Kidney (tissue), 14 donors: ENCODE measurements around the gene CCDC28B. TPM values are rescaled to one million over a fixed set of nuclear protein-coding genes. Genes with fewer than 3 reads are reported as not detected.

Experiments used
- DNase-seq, 5 donors: peaks; one replicate each; pipeline ENCODE4 v3.0.0-alpha.2; 2013 to 2020
- FAIRE-seq: peaks from 2 replicates; lab custom pipeline; 2012; peaks lifted over from hg19 to GRCh38; lab: Jason Lieb, UNC
- H3K27ac ChIP-seq, 2 donors: one replicate each; pipeline ENCODE4 v1.7.0; 2013; ENCODE audit warnings: low read depth in 2 of 2, low read length in 2 of 2, inconsistent platforms in 1 of 2
- H3K27me3 ChIP-seq: one replicate; pipeline ENCODE4 v1.7.1; 2013; ENCODE audit warnings: low read length, inconsistent platforms; ENCODE audit not compliant: control insufficient read depth, insufficient read depth
- H3K36me3 ChIP-seq, 3 donors: one replicate each; pipeline versions ENCODE4 v1.7.0 to v1.7.1; 2013; ENCODE audit warnings: low read length in 3 of 3, control low read depth in 1 of 3, inconsistent platforms in 1 of 3; ENCODE audit not compliant: insufficient read depth in 3 of 3, control insufficient read depth in 2 of 3
- H3K4me1 ChIP-seq, 3 donors: one replicate each; pipeline versions ENCODE4 v1.7.0 to v1.7.1; 2013; ENCODE audit warnings: low read length in 3 of 3, inconsistent platforms in 1 of 3, low read depth in 1 of 3; ENCODE audit not compliant: control insufficient read depth in 2 of 3, insufficient read depth in 2 of 3
- H3K4me3 ChIP-seq, 3 donors: one replicate each; pipeline versions ENCODE4 v1.7.0 to v1.8.1; 2013; ENCODE audit warnings: low read length in 3 of 3, control low read depth in 1 of 3, inconsistent platforms in 1 of 3
- H3K9ac ChIP-seq, 3 donors: one replicate each; pipeline versions ENCODE4 v1.7.0 to v1.7.1; 2013; ENCODE audit warnings: low read length in 3 of 3, control low read depth in 1 of 3, inconsistent platforms in 1 of 3
- H3K9me3 ChIP-seq, 3 donors: one replicate each; pipeline versions ENCODE4 v1.7.0 to v1.7.1; 2013; ENCODE audit warnings: low read length in 3 of 3, control low read depth in 1 of 3, inconsistent platforms in 1 of 3; ENCODE audit not compliant: control insufficient read depth in 2 of 3, insufficient read depth in 1 of 3
- intact Hi-C: fragments of 100-400 bp; cut with DNase I; formaldehyde crosslinking; loops from one replicate; pipeline ENCODE4 v1.11.1; 2022
- polyA plus RNA-seq: library from polyadenylated mRNA; stranded (reverse); fragments of 350-450 nt; fragmentation: Illumina TruSeq; extraction: RNeasy Lipid Tissue Mini Kit (QIAGEN cat#74804); gene quantifications from one replicate; pipeline ENCODE4 v1.2.3, GENCODE V29; 2014; ENCODE audit warnings: low read depth, low replicate concordance; ENCODE audit not compliant: insufficient read depth
- total RNA-seq: library from RNA; stranded (reverse); fragmentation: NEBNext Ultra II Directional; extraction: Animal tissue kit (Norgen Biotek cat#: 25700); gene quantifications from one replicate; pipeline ENCODE4 v1.2.1, GENCODE V29; 2021
- TF ChIP-seq, protein P1 (sequence below): IDR thresholded peaks from 3 replicates; pipeline ENCODE4 v1.5.1; 2012; ENCODE audit warnings: mild to moderate bottlenecking, moderate library complexity, borderline replicate concordance; ENCODE audit not compliant: insufficient read depth; ENCODE audit errors: extremely low read depth
- donor health status: control.
- donor health status: control.
- donor health status: control.
- donor health status: control.
- donor health status: control.
- donor health status: DM: yes; HTN: yes; CAD: no.
- donor health status: Normal renal cell carcinoma (clear cell type).

The CCDC28B gene
- total and polyA plus RNA-seq, 2 donors from 2014 or later, result 4.0 to 25.4 TPM

DNA sequence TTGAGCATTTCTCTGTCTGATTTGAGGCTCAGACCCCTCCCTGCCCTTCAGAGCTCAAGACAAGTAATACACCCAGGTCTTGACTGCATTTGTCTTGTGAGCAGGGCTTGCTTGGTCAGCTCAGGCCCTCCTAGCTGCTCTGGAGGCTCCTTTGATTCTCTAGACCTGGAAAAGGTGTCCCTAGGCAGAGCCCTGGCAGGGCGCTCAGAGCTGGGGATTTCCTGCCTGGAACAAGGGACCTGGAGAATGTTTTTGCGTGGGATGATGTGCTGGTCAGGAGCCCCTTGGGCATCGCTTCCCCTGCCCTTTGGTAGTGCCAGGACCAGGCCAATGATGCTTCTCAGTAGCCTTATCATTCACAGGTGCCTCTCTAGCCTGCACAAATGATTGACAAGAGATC is 4.9 kb upstream of the CCDC28B start:
- Histone ChIP-seq H3K4me1 (peaks cover 4 to 10% (median 5%) of the 10 kb centered on the region in 3 donors), H3K9ac (no peak overlapping the region)

DNA sequence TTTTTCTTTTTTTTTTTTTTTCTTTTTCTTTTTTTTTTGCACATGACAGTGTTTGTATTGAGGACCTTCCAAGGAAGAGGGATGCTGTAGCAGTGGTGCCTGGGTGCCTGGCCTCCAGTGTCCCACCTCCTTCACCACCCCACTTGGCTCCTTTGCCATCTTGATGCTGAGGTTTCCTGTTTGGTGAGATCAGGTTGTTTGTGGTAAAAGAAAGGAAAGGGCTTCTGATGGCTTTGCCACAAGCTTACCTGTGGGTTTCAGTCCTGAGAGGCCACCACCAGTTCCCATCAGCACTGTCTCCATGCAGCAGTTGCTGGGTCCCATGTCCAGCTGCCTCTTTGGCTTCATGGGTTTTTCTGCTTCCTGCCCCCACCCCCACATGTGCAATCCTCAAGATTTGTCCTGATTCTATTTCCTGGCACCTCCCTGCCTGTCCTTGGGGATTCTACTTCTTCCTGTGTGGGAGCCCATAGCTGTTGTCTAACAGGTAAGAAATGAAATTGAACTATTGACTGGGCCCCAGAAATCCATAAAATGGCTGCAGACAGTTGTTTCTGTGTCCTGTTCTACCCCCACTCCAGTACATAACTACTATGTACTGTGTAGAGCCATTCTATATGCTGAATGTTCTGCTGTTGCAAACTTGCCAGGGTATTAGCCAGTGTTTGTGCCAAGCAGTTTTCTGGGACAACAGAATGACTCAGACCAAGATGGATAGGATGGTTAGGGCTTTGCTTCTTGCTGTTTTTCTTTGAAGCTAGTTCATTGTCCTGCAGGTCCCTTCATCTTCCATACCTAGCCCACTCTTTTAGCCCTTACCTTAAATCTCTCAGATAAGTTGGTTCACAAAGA is 4.2 kb upstream of the CCDC28B start:
- DNase-seq (peak in 1 of 5 donors; percentile 22), FAIRE-seq (no peak)
- Histone ChIP-seq H3K4me3 (no peak overlapping the region), H3K9me3 (no peaks in the 10 kb centered on the region), H3K36me3 (peaks cover 6 to 54% (median 38%) of the 10 kb centered on the region in 3 donors), H3K4me1 (peaks cover 4 to 11% (median 5%) of the 10 kb centered on the region in 3 donors), H3K9ac (no peak overlapping the region), H3K27me3 (no peaks in the 10 kb centered on the region), H3K27ac (no peak overlapping the region)
- TF ChIP-seq, protein P1, sequence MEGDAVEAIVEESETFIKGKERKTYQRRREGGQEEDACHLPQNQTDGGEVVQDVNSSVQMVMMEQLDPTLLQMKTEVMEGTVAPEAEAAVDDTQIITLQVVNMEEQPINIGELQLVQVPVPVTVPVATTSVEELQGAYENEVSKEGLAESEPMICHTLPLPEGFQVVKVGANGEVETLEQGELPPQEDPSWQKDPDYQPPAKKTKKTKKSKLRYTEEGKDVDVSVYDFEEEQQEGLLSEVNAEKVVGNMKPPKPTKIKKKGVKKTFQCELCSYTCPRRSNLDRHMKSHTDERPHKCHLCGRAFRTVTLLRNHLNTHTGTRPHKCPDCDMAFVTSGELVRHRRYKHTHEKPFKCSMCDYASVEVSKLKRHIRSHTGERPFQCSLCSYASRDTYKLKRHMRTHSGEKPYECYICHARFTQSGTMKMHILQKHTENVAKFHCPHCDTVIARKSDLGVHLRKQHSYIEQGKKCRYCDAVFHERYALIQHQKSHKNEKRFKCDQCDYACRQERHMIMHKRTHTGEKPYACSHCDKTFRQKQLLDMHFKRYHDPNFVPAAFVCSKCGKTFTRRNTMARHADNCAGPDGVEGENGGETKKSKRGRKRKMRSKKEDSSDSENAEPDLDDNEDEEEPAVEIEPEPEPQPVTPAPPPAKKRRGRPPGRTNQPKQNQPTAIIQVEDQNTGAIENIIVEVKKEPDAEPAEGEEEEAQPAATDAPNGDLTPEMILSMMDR, result no peak
- intact Hi-C loops, result no loop called here

More for the DNA sequence above, 4.9 kb upstream of the CCDC28B start:
- Histone ChIP-seq H3K4me3 (no peak overlapping the region), H3K9me3 (no peaks in the 10 kb centered on the region), H3K27ac (no peak overlapping the region), H3K27me3 (no peaks in the 10 kb centered on the region), H3K36me3 (peaks cover 6 to 59% (median 40%) of the 10 kb centered on the region in 3 donors)
- FAIRE-seq (no peak), DNase-seq (peak in 1 of 5 donors; percentile 47)
- TF ChIP-seq, protein P1, result no peak
- intact Hi-C loops, result no loop called here

DNA sequence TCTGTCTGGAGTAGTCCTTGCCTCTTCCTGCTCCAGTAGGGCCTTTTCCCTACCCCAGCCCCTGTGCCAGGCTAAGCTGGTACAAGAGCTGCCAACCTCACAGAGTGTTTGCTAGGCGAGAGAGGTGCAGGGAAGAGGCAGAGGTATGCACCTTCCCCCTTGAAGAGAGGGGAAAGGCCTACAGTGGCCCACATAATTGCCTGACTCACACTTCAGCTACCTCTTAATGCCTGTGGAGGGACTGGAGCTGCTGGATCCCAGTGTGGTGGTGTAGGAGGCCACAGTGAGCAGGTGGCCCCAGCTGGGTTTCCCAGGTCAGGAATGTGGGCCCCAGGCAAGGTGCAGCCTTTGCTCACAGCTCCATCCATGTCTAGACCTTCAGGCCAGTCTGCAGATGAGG is 3.3 kb upstream of the CCDC28B start:
- H3K9ac ChIP-seq, result no peak overlapping the region
- TF ChIP-seq, protein P1, result no peak
- H3K27me3 ChIP-seq, result no peaks in the 10 kb centered on the region
- peak in 1 of 5 donors; percentile 39 for DNase-seq
- peaks cover 4 to 45% (median 30%) of the 10 kb centered on the region in 3 donors for H3K36me3 ChIP-seq
- intact Hi-C loops, result no loop called here
- no peak overlapping the region for H3K27ac ChIP-seq
- H3K4me3 ChIP-seq, result no peak overlapping the region
- no peak for FAIRE-seq
- H3K9me3 ChIP-seq, result no peaks in the 10 kb centered on the region
- H3K4me1 ChIP-seq, result peaks cover 4 to 11% (median 10%) of the 10 kb centered on the region in 3 donors
